Amygdala (tissue), 56 donors: ENCODE results near the gene CEP126.
"Not testable (repeated sequence)": the region's sequence is repeated elsewhere in the genome, so short reads cannot be mapped to it uniquely, and the experiment has no call there.

ENCODE experiments used
- DNase-seq, 56 donors: peaks; one replicate each; lab custom pipeline; 2025; lab: John Stamatoyannopoulos, UW

CEP126 gene

DNA sequence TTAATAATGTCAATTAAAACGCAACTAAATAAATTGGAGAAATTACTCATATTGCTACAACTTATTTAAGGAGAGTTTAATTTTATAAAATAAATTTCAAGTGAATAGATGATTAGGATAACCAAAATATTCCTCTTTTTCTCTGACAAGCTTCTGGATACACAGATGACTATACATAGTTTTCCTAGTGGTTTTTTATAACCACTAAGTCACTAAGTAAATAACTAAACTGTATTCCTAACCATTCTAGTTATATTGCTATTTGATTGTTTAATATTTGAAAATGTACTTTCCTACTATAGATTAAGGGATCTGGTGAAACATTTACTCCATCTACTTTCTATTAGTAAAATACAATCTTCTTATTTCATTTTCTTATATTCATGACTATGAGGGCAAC is 6.2 kb downstream of the CEP126 start:
- DNase-seq: no peak

DNA sequence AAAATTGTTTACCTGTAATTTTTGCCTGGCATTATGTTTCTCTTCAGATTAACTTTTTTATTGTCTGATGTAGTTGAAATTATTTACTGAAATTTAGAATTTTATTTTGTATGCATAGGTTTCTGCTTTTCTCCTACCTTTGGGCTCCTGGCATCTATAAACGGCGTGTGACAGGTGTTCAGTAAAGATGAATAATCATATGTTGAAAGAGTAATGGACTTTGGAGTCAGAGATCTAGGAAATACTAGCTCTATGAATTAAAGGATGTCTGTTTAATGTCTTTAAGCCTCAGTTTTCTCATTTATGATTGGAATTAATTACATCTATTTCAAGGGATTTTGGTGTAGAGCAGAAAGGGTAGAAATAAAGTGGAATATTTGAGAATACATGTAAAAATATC is 8.7 kb downstream of the CEP126 start:
- no peak for DNase-seq

DNA sequence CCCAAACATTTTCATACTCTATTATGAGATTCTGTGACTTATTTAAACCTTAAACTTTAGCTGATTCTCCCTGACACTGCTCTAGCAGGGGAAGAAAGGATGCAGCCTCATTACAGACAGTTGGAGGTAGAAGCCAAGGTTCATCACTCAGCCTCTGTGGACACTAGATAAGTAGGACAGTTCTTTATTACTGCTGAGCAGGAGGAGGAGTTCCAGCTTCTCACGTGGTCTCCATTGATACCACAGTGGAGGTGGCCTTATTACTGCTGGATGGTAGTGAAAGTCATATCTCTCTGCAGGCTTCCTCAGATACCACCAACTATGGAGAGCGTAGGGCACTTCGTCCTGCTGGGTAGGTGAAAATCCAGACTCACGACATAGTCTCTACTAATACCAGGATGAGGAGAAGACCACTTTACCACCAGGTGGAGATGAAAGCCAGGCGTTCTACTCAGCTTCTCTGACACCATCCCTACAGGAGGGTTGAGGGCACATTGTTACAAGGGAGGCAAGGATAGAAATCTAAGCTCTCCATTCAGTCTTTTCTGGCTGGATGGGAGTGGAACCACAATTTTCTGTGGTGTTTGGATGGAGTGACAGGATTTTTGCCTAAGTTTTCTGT is 14.6 kb downstream of the CEP126 start:
- DNase-seq: no peak

GRCh38 chr11:101931692-101932091 is 16.9 kb downstream of the CEP126 start:
- DNase-seq: no peak

DNA sequence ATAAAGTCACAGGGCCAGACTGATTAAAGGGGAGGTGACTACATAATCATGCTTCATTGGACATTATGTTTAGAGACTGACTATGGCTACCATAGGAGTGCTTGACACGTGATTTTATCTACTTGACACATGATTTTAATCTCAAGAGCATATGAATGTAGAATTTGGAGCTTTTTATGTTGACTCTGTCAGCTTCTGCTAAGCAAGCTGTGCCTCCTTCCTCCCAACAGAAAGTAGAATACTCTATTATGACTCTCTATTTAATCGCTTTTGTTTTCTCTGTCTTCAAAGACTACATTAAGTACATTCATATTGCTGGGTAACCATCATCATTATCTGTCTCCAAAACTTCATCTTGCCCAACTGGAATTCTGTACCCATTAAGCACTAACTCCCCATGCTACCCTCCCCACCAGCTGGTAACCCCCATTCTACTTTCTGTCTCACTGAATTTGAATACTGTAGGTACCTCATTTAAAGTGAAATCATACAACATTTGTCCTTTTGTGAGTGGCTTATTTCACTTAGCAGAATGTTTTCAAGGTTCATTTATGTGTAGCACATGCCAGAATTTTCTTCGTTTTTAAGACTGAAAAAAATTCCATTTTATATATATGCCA is 26.2 kb downstream of the CEP126 start:
- DNase-seq: no peak

DNA sequence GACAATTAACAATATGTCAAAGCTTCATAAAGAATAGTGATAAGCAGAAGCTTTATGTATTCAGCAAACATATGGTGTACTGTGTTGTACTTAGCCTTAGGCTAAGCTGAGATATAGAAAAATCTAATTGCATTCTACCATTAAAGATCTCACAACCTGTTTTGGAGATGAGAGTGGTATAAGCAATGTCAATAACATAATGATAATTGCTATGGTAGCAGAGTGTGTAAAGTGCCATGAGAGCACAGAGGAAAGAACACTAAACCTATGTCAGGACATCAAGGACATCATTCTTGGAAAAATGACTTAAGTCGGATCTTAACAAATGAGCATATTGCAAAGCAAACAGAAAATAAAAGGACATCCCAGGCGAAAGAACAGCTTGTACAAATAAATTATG is 30.1 kb downstream of the CEP126 start:
- no peak for DNase-seq

DNA sequence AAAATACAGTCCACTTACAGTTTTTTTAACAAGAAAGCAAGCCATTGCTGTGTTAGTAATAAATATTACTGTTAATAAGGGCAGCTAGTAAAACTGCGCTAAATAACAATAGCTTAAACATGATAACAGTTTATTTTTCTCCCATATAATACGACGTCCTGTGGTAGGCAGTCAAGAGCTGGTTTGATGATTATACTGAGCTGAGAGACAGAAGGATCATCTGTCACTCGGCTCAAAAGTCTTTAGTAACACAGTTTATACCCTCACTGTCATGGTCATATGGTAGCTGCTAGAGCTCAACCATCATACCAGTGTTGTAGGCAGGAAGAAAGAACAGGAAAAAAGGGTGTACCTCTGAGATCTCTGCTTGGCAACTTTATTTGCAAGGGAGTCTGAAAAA is 30.6 kb downstream of the CEP126 start:
- DNase-seq: no peak

- DNase-seq: no peak
Measured at GRCh38 chr11:101949680-101950220, 34.9 kb downstream of the CEP126 start.

GRCh38 chr11:101955278-101955677 is 40.5 kb downstream of the CEP126 start:
- DNase-seq: no peak

DNA sequence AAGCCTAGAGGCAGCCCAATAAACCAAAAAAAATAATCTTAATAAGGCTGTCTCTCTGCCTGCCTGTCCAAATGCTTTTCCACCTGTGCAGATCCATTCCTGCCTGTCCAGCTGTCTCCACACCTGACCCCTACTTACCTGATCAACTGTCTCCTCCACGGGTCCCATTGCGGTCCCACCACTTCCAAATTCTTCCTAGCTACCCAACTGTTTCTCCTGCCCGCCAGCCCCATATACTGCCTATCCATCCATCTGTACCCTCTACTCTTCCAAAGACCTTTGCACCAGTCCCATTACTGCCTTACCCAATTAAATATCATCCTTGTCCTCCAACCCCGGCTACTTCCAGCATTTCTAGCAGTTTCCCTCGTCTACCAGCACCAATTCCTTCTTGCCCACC is 40.9 kb downstream of the CEP126 start:
- DNase-seq: no peak

DNA sequence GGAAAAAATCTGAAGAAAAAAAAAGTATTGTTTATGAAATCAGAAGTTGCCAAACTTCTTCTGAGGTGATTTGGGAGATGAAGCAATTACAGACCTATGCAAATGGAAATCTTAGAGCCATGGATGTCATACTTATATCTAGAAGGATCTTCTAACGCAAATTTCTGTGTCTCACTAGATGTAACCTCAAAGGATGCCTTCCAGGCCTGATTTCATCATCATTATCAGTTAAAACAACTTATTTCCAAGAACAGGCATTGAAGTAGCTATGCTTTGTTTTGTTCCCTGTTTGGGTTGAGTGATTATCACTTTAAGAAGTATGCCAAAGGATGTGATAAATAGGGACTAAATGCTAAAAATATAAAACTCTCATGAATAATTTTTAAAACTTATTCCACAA is 45.4 kb downstream of the CEP126 start:
- DNase-seq: no peak

DNA sequence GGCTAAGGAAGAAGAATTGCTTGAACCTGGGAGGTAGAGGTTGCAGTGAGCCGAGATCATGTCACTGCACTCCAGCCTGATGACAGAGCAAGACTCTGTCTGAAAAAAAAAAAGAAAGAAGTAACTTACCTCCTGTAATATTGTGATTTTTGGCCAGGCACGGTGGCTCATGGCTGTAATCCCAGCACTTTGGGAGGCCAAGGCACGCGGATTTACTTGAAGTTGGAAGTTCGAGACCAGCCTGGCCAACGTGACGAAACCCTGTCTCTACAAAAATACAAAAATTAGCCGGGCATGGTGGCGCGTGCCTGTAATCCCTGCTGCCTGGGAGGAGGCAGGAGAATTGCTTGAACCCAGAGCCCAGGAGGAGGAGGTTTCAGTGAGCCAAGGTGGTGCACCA is 49.4 kb downstream of the CEP126 start:
- not testable (repeated sequence) for DNase-seq

DNA sequence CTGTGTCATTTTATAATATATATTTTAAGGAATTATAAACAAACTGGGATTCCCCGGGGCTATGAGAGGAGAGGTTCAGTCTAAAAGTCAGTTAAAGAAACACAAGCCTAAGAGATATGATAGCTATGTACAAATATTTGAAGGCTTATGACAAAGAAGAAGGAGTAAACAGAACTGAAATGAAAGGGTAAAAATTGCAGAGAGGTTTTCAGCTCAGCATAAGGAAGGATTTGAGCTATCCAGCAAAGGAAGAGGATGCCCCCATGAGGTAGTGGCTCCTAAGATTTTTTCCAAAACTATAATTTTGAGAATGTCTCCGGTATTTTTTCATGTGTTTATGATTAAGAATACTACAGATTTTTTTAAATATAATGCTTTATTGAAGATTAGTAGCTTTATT is 59.4 kb downstream of the CEP126 start:
- no peak for DNase-seq

DNA sequence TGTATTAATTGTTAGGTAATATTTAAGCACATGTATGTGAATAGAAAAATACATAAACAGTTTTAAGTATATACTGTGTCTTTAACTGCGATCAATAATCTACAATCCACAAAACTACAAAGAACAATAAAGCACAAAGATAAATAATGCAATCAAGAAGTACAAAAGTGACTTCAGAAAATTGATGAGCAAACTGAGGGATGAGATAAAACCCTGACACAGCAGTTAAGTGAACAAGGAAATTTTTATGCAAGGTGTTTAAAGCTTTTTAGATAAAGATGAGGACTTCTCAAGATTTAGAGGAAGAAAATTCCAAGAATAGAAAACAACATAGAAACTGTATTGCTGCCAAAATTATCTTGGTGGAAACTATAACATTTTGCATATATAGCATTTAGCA is 60.0 kb downstream of the CEP126 start:
- DNase-seq: no peak

GRCh38 chr11:101975734-101976133 is 60.9 kb downstream of the CEP126 start:
- no peak for DNase-seq

DNA sequence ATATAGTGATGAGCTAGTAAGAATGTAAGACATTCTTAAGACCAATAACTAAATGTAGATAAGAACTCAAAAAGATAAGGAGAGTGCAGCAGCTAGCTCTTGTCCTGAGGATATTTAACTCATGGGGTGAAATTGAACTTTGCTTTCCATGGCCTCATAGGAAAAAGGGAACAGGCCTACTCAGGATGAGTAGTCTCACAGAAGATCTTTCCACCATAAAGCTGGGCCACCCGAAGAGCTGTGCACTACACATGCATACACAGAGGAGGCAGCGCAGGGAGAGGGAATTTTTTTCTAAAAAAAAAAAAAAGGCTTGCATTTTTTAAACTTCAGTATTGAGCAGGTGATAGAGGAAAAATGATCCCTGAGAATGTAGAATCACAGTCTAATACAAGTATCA is 72.6 kb downstream of the CEP126 start:
- no peak for DNase-seq

DNA sequence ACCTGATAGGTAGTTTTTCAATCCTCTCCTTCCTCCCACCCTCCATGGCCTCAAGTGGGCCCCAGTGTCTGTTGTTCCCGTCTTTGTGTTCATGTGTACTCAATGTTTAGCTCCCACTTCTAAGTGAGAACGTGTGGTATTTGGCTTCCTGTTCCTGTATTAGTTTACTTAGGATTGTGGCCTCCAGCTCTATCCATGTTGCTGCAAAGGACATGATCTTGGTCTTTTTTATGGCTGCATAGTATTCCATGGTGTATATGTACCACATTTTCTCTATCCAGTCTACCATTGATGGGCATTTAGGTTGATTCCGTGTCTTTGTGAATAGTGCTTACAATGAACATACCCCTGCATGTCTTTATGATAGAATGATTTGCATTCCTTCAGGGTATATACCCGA is 78.4 kb downstream of the CEP126 start:
- DNase-seq: no peak

- DNase-seq: not testable (repeated sequence)
Measured at GRCh38 chr11:101994052-101994469, 79.3 kb downstream of the CEP126 start.

DNA sequence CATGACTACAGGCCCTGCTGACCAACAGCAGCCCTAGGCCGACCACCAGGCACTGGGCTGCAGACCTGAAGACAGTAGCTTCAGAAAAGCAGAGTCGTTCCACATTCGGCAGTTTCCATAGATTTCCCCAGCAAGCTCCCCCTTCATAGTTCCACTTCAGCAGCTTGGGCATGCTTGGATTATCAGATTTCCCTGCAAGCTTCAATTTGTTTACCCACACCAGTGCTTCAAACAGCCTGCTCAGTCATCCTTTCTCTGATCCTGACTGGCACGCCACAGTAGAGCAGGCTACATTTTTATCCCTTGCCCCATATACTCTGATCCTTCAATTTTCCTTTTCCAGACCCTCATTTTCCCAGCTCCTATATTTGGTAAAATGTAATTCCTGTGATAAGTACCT is 81.3 kb downstream of the CEP126 start:
- DNase-seq: no peak

DNA sequence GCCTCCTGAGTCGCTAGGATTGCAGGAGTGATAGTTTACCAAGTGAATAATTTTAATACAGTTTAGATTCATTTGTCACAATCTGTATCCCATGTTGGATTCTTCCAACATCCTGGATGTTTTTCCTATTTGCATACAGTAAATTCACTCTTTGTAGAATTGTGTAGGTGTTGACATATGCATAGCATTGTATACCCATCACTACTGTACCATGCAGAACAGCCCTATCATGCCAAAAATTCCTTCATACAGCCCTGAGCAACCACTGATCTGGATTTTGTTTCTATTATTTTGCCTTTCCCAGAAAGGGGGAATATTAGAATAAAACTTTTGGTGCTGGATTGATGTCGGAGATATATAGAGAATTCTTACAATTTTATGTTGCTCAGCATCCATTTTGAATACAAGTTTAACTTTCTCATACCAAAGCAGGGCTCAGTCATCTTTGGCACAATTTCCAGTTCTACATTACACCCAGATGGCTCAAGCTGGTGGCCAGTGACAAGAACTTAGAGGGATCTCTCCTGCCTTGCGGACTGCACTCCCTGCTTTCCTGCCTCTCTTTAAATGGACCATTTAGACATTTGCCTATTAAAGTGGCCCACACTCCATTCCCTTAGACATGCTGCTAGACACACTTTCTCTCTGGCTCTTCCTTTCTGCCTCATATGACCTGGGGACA is 87.0 kb downstream of the CEP126 start:
- no peak for DNase-seq

GRCh38 chr11:102004220-102004619 is 89.4 kb downstream of the CEP126 start:
- no peak for DNase-seq

GRCh38 chr11:102005306-102005705 is 90.5 kb downstream of the CEP126 start:
- no peak for DNase-seq
